DND-41 (cell line): ENCODE data around the gene TPM2.

Experiments
- ATAC-seq: fragments of 200-7000 bp; cut with Tn5 transposase; 3 replicates; pipeline ENCODE4 v1.9.1; 2021; ENCODE audit warnings: low read depth; ENCODE audit not compliant: insufficient read depth
- DNase-seq: peaks from one replicate; pipeline ENCODE4 v3.0.0-alpha.2; 2020
- H2AFZ ChIP-seq: 2 replicates; pipeline ENCODE4 v1.6.0; 2012; ENCODE audit warnings: low read depth, low read length
- H3K27ac ChIP-seq: 2 replicates; pipeline ENCODE4 v1.5.1; 2012; ENCODE audit warnings: low read length, inconsistent platforms
- H3K27me3 ChIP-seq: fragments of 200-600 bp; sonication (generic); 2 replicates; pipeline ENCODE4 v1.6.0; 2012; ENCODE audit warnings: low read length, mild to moderate bottlenecking, inconsistent platforms; ENCODE audit not compliant: insufficient read depth, poor library complexity
- H3K36me3 ChIP-seq: 2 replicates; pipeline ENCODE4 v1.5.1; 2012; ENCODE audit warnings: low read length, inconsistent platforms; ENCODE audit not compliant: insufficient read depth
- H3K4me1 ChIP-seq: 2 replicates; pipeline ENCODE4 v1.5.1; 2012; ENCODE audit warnings: mild to moderate bottlenecking, low read length; ENCODE audit not compliant: insufficient read depth
- H3K4me2 ChIP-seq: 2 replicates; pipeline ENCODE4 v1.6.0; 2012; ENCODE audit warnings: mild to moderate bottlenecking, moderate library complexity, low read length, inconsistent platforms; ENCODE audit not compliant: insufficient read depth
- H3K4me3 ChIP-seq, 2 experiments: fragments of 200-600 bp in 1 of 2; shearing (Covaris generic) in 1 of 2; 2 replicates each; pipeline ENCODE4 v1.5.1; 2012 to 2016; ENCODE audit warnings: inconsistent platforms in 2 of 2, low read length in 2 of 2, mild to moderate bottlenecking in 2 of 2, low read depth in 1 of 2, moderate library complexity in 1 of 2
- H3K79me2 ChIP-seq: 2 replicates; pipeline ENCODE4 v1.6.0; 2012; ENCODE audit warnings: low read length, inconsistent platforms; ENCODE audit not compliant: insufficient read depth
- H3K9ac ChIP-seq: 2 replicates; pipeline ENCODE4 v1.6.0; 2012; ENCODE audit warnings: low read depth, mild to moderate bottlenecking, inconsistent platforms, low read length, moderate library complexity
- H3K9me3 ChIP-seq: 2 replicates; pipeline ENCODE4 v1.5.1; 2012; ENCODE audit warnings: low read length, moderate library complexity, mild to moderate bottlenecking, inconsistent platforms; ENCODE audit not compliant: insufficient read depth, severe bottlenecking
- H4K20me1 ChIP-seq: 2 replicates; pipeline ENCODE4 v1.6.0; 2012; ENCODE audit warnings: low read length; ENCODE audit not compliant: insufficient read depth
- CTCF ChIP-seq: IDR thresholded peaks from 2 replicates; pipeline ENCODE4 v1.5.1; 2012; ENCODE audit warnings: borderline replicate concordance, low read length, moderate library complexity, mild to moderate bottlenecking; ENCODE audit not compliant: poor library complexity, severe bottlenecking; ENCODE audit errors: extremely low read depth
- EZH2 ChIP-seq: IDR thresholded peaks from 3 replicates; pipeline ENCODE4 v1.6.1; 2012; ENCODE audit warnings: borderline replicate concordance, low read depth, mild to moderate bottlenecking, moderate library complexity, low read length, inconsistent platforms; ENCODE audit not compliant: severe bottlenecking

Gene TPM2

GRCh38 chr9:35636135-35636876 is 53.4 kb downstream of the TPM2 start:
- ATAC-seq (no peak), DNase-seq (no peak)
- Histone ChIP-seq H3K79me2 (no peaks in the 10 kb centered on the region), H3K4me1 (peaks cover 26% of the 10 kb centered on the region), H3K36me3 (0 out of 2 replicates have a peak, but pooled peaks cover 3% of the 10 kb centered on the region), H3K4me2 (no peak overlapping the region), H3K4me3 (no peak overlapping the region), H3K27ac (no peak overlapping the region), H3K27me3 (no peaks in the 10 kb centered on the region), H3K9ac (no peak overlapping the region), H4K20me1 (no peaks in the 10 kb centered on the region), H2AFZ (no peak overlapping the region), H3K9me3 (no peaks in the 10 kb centered on the region)
- TF ChIP-seq EZH2: no peak
- TF ChIP-seq CTCF: no peak

- H4K20me1 ChIP-seq: no peaks in the 10 kb centered on the region
- no peak overlapping the region for H3K4me3 ChIP-seq
- no peaks in the 10 kb centered on the region for H3K27me3 ChIP-seq
- H3K9ac ChIP-seq: no peak overlapping the region
- no peak for ATAC-seq
- no peak overlapping the region for H3K4me2 ChIP-seq
- no peak overlapping the region for H3K27ac ChIP-seq
- H2AFZ ChIP-seq: no peak overlapping the region
- TF ChIP-seq EZH2 (no peak), CTCF (no peak)
- no peak for DNase-seq
- H3K36me3 ChIP-seq: 0 out of 2 replicates have a peak, but pooled peaks cover under 1% of the 10 kb centered on the region
- H3K79me2 ChIP-seq: no peaks in the 10 kb centered on the region
- peaks cover 26% of the 10 kb centered on the region for H3K4me1 ChIP-seq
- H3K9me3 ChIP-seq: no peaks in the 10 kb centered on the region
Measured at GRCh38 chr9:35635730-35636129, 54.0 kb downstream of the TPM2 start.
